GM08714 (cell line): Measurements from ENCODE around the gene EIF4G1.

Experiments used
- H3K4me3 ChIP-seq: fragments of 200-500 bp; sonication (Bioruptor generic); 2 replicates; pipeline ENCODE4 v1.5.1; 2014; ENCODE audit warnings: mild to moderate bottlenecking, low read length, inconsistent platforms
- ZNF274 ChIP-seq: IDR thresholded peaks from 2 replicates; pipeline ENCODE4 v1.6.1; 2012; ENCODE audit warnings: mild to moderate bottlenecking, low read depth, low read length

EIF4G1 gene

GRCh38 chr3:184345317-184346144, 31.1 kb downstream of the EIF4G1 start:
- no peak for TF ChIP-seq ZNF274
- no peak overlapping the region for H3K4me3 ChIP-seq

DNA sequence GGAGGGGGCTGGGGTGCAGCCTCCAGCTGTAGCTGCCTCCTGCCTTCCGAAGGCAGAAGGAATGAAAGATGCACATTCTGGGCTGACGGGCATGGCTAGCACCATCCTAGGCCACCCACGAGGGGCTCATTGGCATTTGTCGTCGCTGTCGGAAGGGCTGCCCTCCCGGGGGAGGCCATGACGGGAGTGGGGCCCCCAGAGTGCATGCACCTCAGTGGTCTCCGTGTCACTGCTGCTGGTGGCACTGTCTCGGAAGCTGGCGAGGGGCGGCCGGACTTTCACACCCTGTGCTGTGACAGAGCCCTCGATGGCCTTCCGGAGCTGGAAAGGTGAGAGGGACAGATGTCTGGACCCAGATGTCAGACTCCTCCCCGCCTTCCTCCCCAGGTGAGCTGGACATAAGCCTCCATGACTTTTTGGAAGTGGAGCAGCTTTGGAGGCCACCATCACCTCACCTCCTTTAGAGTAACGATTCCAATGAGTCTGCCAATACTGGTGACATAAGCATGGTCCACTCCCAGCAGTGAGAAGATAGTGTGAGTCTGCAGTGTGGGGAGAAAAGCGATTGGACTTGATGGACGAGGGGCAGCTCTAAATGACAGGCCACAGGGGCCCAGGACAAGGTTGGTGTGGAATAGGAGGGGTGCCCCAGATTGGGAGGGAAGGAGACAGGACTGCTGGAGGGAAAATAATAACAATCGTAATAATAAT, 32.2 kb downstream of the EIF4G1 start:
- no peak for TF ChIP-seq ZNF274
- no peak overlapping the region for H3K4me3 ChIP-seq

GRCh38 chr3:184347321-184348056, 33.1 kb downstream of the EIF4G1 start:
- TF ChIP-seq ZNF274 = no peak
- no peak overlapping the region for H3K4me3 ChIP-seq

DNA sequence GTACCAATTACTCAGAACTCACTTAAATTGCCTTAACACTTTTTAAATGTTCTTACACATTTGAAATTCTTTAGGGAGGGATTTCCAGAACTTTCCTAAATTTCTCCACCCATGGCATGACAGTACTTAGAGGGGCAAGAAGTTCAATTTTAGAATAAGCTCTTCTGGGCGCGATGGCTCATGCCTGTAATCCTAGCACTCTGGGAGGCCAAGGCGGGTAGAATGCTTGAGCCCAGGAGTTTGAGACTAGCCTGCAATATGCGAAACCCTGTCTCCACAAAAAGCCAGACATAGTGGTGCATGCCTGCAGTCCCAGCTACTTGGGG, 33.6 kb downstream of the EIF4G1 start:
- H3K4me3 ChIP-seq = no peak overlapping the region
- no peak for TF ChIP-seq ZNF274

GRCh38 chr3:184349563-184350470, 35.4 kb downstream of the EIF4G1 start:
- no peak for TF ChIP-seq ZNF274

DNA sequence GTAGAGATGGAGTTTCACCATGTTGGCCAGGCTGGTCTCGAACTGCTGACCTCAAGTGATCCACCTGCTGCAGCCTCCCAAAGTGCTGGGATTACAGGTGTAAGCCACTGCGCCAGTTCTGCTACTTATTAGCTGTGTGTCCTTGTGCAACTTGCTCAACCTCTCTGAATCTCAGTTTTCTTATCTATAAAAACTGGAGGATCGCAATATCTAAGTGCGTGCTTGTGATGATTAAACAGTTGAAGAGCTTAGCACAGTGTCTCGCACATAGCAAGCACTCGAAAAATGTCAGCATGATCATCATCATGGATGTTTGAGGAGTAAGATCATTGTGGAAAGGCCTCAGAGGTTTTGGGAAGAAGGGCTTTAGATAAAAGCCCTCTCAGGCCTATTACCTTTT, 36.2 kb downstream of the EIF4G1 start:
- TF ChIP-seq ZNF274 = no peak
- H3K4me3 ChIP-seq = no peak overlapping the region

More at GRCh38 chr3:184349563-184350470, 35.4 kb downstream of the EIF4G1 start:
- no peak overlapping the region for H3K4me3 ChIP-seq

DNA sequence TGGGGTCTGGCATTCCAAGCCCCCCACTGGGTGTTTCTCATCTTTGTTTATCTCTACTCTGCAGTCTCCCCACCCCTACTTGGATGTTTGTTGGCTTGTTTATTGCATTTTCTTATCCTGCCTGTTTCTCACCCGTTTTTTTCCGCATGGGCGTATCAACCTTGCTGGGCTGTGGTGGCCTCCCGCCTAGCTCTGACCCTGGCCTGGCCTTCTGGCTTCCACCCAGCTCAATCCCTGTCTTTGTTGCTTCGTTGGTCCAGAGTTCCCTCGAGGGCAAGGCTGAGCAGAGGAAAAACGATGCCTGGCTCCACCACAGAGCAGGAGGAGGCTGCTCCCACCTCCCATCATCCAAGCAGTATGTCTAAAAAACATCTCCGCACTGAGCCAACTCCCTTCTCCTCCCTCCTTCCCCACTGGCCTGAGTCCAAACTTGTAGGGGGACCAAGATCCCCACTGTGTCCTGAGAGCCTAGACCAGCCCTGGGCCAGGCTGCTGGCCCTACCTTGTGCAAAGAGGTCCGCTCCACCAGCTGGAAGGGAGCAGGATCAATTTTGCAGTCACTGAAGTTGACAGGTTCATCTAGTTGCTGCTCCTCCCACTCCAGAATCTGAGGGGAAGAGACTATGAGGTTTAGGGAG, 37.2 kb downstream of the EIF4G1 start:
- no peak overlapping the region for H3K4me3 ChIP-seq
- TF ChIP-seq ZNF274 = no peak

DNA sequence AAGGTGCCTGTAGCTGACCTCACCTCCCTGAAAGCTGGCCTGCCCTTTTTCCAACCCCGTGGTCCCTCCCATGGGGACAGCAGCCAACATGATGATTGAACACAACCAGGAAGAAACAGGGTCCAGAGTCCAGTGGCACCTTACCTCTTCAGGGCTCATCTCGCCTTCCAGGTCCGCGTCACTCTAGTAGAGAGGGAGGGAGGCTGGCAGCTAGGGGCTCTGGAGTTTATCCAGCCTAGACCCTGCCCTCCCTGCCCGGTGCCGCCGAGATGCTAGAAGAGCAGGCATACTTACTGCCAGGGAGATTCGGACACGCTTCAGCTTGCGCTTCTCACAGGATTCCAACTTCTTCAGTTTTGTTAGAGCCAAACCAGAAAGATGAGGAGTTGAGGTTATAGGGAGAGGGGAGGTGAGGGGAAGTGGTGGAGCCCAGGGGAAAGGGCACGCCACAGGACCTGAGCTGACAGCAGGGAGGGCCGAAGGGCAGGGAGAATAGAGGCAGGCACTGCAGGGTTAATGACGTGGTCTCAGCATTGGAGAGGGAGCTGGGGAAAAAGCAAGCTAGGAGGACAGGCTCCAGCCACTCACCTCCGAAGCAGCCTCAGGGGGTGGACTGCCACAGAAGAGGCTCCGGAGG, 37.9 kb downstream of the EIF4G1 start:
- no peak overlapping the region for H3K4me3 ChIP-seq
- TF ChIP-seq ZNF274 = no peak

DNA sequence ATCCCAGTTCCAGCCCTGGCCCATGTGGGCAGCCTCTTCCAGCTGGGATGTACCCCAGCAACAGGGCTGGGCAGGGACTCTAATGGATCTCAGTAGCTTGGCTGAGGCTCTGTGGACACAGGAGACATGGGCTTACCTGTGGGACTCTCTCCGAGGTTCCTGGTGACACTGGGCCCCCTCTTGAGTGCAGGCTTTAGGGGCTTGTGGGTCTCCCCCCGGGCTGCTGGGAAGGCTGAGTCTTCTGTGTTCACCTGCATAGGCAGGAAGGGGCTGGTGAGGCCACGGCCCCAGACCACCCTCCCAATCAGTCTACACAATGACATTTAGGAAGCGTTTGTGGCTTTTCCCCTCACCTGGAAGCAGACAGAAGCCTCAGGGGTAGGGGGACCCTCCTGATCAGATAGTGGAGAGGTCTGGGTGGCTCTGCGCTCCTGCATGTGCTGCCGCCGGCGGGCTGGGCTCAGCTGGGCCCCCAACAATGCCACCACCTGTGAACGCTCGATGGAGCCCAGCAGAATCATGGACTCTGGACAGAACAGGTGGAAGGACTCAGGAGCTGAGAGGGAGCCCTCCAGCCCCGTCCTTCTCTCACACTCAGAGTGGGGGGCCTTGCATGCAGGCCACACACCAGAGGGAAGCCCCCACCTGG, 38.6 kb downstream of the EIF4G1 start:
- H3K4me3 ChIP-seq = no peak overlapping the region
- no peak for TF ChIP-seq ZNF274

- TF ChIP-seq ZNF274 = no peak
- H3K4me3 ChIP-seq = no peak overlapping the region
Observed at GRCh38 chr3:184353546-184353941, 39.1 kb downstream of the EIF4G1 start.

- TF ChIP-seq ZNF274 = no peak
- no peak overlapping the region for H3K4me3 ChIP-seq
Observed at GRCh38 chr3:184354121-184354728, 39.8 kb downstream of the EIF4G1 start.

DNA sequence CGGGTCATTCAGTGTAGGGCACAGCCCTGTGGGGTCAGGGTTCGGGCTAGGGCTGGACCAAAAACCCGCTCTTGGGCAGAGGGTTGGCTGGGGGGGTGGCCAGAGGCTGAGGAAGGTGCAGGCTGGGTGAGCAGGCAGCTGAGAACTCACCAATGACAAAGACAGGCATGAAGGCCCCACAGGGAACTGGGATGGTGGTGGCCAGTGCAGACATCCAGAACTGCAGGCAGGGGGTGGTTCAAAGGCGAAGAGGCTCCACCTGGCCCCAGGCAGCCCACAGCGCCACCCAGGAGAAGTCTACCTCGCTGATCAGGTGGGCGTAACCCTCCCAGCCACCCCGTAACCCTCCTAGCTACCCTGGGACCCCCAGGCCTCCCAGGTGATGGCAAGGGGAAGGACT, 40.3 kb downstream of the EIF4G1 start:
- no peak overlapping the region for H3K4me3 ChIP-seq

More for the DNA sequence above, 40.3 kb downstream of the EIF4G1 start:
- no peak for TF ChIP-seq ZNF274
